ENCODE data around the gene APOA4. TPM values are rescaled to one million over a fixed set of nuclear protein-coding genes. Genes with fewer than 3 reads are reported as not detected.

APOA4 gene
- total and polyA plus RNA-seq, 2 of the 13 experiments (the other 11 are each of a cell fraction or from before 2014, with no cell fraction given): 3.8 to 7.2 TPM

DNA sequence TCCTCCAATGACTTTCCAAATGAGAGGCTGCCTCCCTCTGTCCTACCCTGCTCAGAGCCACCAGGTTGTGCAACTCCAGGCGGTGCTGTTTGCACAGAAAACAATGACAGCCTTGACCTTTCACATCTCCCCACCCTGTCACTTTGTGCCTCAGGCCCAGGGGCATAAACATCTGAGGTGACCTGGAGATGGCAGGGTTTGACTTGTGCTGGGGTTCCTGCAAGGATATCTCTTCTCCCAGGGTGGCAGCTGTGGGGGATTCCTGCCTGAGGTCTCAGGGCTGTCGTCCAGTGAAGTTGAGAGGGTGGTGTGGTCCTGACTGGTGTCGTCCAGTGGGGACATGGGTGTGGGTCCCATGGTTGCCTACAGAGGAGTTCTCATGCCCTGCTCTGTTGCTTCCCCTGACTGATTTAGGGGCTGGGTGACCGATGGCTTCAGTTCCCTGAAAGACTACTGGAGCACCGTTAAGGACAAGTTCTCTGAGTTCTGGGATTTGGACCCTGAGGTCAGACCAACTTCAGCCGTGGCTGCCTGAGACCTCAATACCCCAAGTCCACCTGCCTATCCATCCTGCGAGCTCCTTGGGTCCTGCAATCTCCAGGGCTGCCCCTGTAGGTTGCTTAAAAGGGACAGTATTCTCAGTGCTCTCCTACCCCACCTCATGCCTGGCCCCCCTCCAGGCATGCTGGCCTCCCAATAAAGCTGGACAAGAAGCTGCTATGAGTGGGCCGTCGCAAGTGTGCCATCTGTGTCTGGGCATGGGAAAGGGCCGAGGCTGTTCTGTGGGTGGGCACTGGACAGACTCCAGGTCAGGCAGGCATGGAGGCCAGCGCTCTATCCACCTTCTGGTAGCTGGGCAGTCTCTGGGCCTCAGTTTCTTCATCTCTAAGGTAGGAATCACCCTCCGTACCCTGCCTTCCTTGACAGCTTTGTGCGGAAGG is 9.5 kb upstream of the APOA4 start (continued):
- TF ChIP-seq, protein P1, sequence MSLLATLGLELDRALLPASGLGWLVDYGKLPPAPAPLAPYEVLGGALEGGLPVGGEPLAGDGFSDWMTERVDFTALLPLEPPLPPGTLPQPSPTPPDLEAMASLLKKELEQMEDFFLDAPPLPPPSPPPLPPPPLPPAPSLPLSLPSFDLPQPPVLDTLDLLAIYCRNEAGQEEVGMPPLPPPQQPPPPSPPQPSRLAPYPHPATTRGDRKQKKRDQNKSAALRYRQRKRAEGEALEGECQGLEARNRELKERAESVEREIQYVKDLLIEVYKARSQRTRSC (CRISPR knock-in tag; IDR thresholded peaks at IDR 0.05; ENCODE audit: low read depth): 0 out of 2 replicates have a peak, but pooled peaks have one; percentile 37
- TF ChIP-seq ZNF329 (CRISPR knock-in tag; IDR thresholded peaks at IDR 0.05; ENCODE audit: low read depth) (0 out of 2 replicates have a peak, but pooled peaks have one; percentile 48), ZNF550 (CRISPR knock-in tag; IDR thresholded peaks at IDR 0.05; ENCODE audit: borderline replicate concordance) (peak; percentile 59; the same call in 1 of the 2 replicates), MAZ (IDR thresholded peaks at IDR 0.05; ENCODE audit: borderline replicate concordance, low read depth, low read length) (peak; percentile 29; the same call in 1 of the 2 replicates), MAZ (CRISPR knock-in tag; IDR thresholded peaks at IDR 0.05; ENCODE audit: low read depth) (peak; percentile 95), E2F5 (CRISPR knock-in tag; conservative IDR thresholded peaks at IDR 0.05) (no peak), NR3C1 (CRISPR knock-in tag; IDR thresholded peaks at IDR 0.05) (no peak), MTERF4 (CRISPR knock-in tag; IDR thresholded peaks at IDR 0.05) (no peak), FOXK2 (IDR thresholded peaks at IDR 0.05) (peak; percentile 67), ZNF816 (CRISPR knock-in tag; IDR thresholded peaks at IDR 0.05; ENCODE audit: borderline replicate concordance) (peak; percentile 42; the same call in 1 of the 2 replicates), ZNF574 (CRISPR knock-in tag; IDR thresholded peaks at IDR 0.05) (peak; percentile 81; the same call in 1 of the 2 replicates), ZNF788 (CRISPR knock-in tag; IDR thresholded peaks at IDR 0.05; ENCODE audit: borderline replicate concordance) (peak; percentile 93; the same call in 1 of the 2 replicates), RERE (CRISPR knock-in tag; IDR thresholded peaks at IDR 0.05; ENCODE audit: low read depth) (peak; percentile 97), ZNF205 (CRISPR knock-in tag; IDR thresholded peaks at IDR 0.05) (peak; percentile 90; the same call in 1 of the 2 replicates), REXO4 (CRISPR knock-in tag; IDR thresholded peaks at IDR 0.05; ENCODE audit: borderline replicate concordance) (peak; percentile 18; the same call in 1 of the 2 replicates)
- TF ChIP-seq, protein P2, sequence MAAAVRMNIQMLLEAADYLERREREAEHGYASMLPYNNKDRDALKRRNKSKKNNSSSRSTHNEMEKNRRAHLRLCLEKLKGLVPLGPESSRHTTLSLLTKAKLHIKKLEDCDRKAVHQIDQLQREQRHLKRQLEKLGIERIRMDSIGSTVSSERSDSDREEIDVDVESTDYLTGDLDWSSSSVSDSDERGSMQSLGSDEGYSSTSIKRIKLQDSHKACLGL (CRISPR knock-in tag; IDR thresholded peaks at IDR 0.05): no peak; the same call in 1 of the 2 replicates

Measured in HepG2 (cell line).